ENCODE measurements around the gene RBM23.
"Not testable (repeated sequence)": the region's sequence is repeated elsewhere in the genome, so short reads cannot be mapped to it uniquely, and the experiment has no call there.

RBM23 gene

GRCh38 chr14:22918804-22919600, at the start of gene RBM23:
Gene RBM23 (minus strand): TSS chr14:22919149.
- H3K27ac ChIP-seq, result peak within 1 kb of the TSS; percentile 91
- TF ChIP-seq CTCF (IDR thresholded peaks at IDR 0.05) (no peak), ZFX (IDR thresholded peaks at IDR 0.05; ENCODE audit: borderline replicate concordance) (no peak)

GRCh38 chr14:22966783-22967269, 47.9 kb upstream of the RBM23 start:
- TF ChIP-seq CTCF (IDR thresholded peaks at IDR 0.05) (no peak), ZFX (IDR thresholded peaks at IDR 0.05; ENCODE audit: borderline replicate concordance) (no peak)
- no peak overlapping the region for H3K27ac ChIP-seq

- H3K27ac ChIP-seq, result not testable (repeated sequence)
Observed at GRCh38 chr14:22965916-22966782, 47.2 kb upstream of the RBM23 start.

- TF ChIP-seq CTCF (IDR thresholded peaks at IDR 0.05), result no peak
- no peak for TF ChIP-seq ZFX (IDR thresholded peaks at IDR 0.05; ENCODE audit: borderline replicate concordance)
- H3K27ac ChIP-seq, result no peak overlapping the region
Observed at GRCh38 chr14:22962061-22962676, 43.2 kb upstream of the RBM23 start.

- peak overlapping the region; percentile 92 for H3K27ac ChIP-seq
- no peak for TF ChIP-seq CTCF (IDR thresholded peaks at IDR 0.05)
- no peak for TF ChIP-seq ZFX (IDR thresholded peaks at IDR 0.05; ENCODE audit: borderline replicate concordance)
Observed at GRCh38 chr14:22955702-22956569, 37.0 kb upstream of the RBM23 start.

GRCh38 chr14:22952418-22952817, 33.5 kb upstream of the RBM23 start:
- TF ChIP-seq CTCF (IDR thresholded peaks at IDR 0.05) (no peak), ZFX (IDR thresholded peaks at IDR 0.05; ENCODE audit: borderline replicate concordance) (no peak)
- no peak overlapping the region for H3K27ac ChIP-seq

- H3K27ac ChIP-seq, result not testable (repeated sequence)
Observed at GRCh38 chr14:22951795-22952194, 32.8 kb upstream of the RBM23 start.

Measured in 22Rv1 (cell line).